NCI-H526 treated with DMSO at 0.1 percent for 48 hours (cell line): ENCODE data around the gene JARID2.

ENCODE experiments used
- DNase-seq: peaks from one replicate; lab custom pipeline; 2025; lab: John Stamatoyannopoulos, UW

JARID2 gene

DNA sequence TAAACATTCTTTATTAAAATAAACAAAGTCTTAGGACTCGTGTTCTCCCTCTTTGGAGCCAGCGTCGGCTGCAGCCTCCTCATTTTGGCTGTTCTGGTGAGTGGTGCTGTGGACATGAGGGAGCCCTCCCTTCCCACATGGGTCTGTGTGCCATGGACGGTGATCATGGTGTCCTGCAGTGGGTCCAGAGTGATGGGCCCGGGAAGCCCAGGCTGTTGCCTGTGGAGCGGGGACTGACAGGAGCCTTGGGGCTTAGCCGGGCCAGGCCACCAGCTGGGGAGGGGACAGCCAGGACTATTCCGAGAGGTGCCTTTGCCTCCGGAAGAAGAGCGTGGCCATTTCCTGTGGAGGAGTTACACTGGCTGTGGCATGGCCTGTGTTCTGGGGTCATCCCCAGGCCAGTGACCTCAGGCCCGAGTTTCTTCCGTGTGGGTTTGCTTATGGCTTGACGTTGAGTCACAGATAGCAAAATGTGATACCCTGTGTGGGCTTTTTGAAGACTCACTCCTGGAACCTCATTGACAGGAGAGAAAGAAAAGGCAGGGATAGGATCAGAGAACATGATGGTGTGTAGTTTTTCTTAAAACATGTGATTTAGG, 263.6 kb downstream of the JARID2 start:
- DNase-seq = no peak

DNA sequence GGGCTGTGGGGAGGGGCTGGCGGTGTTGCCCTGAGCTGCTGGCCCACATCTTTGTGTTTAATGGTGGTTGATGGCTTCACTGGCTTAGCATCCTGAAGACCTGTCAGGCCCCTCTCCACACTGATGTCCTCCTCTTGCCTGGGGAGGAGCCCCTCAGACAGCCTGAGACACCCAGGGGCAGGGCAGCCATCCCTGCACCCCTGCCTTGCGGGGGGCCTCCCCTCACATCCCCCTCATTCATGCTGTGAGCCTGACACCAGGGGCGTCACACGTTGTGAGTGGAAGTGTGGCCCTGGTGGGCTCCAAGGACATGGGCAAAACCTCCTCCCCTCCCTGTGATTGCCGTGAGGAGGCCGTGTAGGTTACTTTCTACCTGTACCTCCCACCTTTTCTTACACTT, 264.3 kb downstream of the JARID2 start:
- DNase-seq = no peak

- no peak for DNase-seq
Observed at GRCh38 chr6:15510536-15511247, 264.8 kb downstream of the JARID2 start.

- no peak for DNase-seq
Observed at GRCh38 chr6:15511248-15512125, 265.6 kb downstream of the JARID2 start.

- DNase-seq = no peak
Observed at GRCh38 chr6:15512126-15512525, 266.3 kb downstream of the JARID2 start.

GRCh38 chr6:15512721-15513120, 266.9 kb downstream of the JARID2 start:
- no peak for DNase-seq

GRCh38 chr6:15513131-15513771, 267.4 kb downstream of the JARID2 start:
- DNase-seq = no peak

- no peak for DNase-seq
Observed at GRCh38 chr6:15513801-15514711, 268.2 kb downstream of the JARID2 start.

DNA sequence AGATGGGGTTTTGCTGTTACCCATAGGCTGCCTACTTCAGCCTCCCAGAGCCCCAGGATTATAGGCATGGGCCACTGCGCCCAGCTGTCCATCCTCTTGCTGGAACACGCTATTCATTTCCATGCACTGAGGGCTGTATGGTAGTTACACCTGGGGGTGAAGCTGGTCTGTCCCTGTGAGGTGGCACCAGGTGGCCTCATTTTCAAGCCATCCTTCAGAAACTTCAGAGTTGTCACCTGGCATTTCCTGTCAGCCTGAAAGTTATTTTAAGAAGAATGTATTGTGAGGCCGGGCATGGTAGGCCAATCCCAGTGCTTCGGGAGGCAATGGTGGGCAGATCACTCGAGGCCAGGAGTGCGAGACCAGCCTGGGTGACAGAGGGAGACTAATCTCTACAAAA, 269.4 kb downstream of the JARID2 start:
- DNase-seq = no peak

DNA sequence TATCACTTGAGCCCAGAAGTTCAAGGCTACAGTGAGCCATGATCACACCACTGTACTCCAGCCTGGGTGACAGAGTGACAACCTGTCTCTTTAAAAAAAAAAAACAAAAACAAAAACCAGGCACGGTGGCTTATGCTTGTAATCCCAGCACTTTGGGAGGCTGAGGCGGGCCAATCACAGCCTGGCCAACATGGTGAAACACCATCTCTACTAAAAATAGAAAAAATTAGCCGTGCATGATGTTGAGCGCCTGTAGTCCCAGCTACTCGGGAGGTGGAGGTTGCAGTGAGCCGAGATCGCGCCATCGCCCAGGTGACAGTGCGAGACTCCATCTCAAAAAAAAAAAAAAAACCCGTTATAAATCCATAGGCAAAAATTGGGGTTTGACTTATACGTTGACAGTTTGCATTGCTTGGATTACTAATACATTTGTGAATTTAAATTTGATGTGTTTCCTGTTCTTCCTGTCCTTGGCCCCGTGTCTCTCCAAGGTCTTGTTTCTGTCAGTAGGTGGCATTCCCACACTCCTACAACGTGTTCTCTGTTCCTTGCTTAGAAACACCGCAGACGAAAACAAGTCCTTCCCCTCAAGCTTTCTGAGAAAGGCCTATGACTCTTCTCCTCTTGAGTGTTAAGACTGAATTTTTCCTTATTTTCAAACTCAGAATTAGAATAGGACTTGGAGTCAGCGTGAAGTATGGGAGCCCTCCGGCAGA, 269.9 kb downstream of the JARID2 start:
- no peak for DNase-seq

GRCh38 chr6:15516378-15516777, 270.5 kb downstream of the JARID2 start:
- no peak for DNase-seq

GRCh38 chr6:15516923-15517560, 271.2 kb downstream of the JARID2 start:
- DNase-seq = no peak

DNA sequence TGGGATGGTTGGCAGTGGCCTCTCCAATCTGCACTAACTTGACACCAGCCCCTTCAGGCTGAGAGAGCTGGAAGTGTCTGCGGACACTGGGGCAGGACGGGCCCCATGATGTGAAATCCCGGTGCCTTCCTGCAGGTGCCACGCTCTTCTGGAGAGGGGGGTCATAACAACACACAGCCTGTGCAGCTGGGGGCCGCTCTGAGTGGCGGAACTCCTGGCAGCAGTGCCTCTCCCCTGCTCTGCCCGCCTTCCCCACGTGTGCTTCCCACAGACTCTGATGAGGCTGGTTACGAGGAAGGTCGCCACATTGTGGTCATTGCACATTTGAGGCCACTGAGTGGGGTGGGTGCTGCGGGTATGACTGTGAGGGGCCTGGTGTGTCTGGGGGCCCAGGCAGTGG, 271.7 kb downstream of the JARID2 start:
- DNase-seq = no peak

DNA sequence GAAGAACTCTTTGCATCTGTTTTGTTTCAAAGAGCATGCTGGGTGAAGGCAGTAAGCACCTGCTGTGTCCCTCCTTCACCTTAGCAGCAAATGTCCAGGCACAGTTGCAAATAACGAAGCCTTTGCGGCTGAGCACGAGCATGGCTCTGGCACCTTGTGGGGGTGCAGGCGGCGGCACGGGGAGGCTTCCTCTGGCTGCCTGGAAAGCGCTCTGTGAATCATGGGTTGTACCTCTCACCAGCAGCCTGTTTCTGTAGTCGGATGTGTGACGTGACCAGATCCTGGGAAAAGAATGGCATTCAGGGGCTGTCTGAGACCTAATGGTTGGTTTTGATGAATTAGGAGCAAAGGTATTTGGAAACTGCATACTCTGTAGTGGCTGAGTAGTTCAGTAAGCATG, 272.2 kb downstream of the JARID2 start:
- no peak for DNase-seq

- DNase-seq = no peak
Observed at GRCh38 chr6:15518878-15519277, 273.0 kb downstream of the JARID2 start.

- DNase-seq = no peak
Observed at GRCh38 chr6:15519681-15520080, 273.8 kb downstream of the JARID2 start.

DNA sequence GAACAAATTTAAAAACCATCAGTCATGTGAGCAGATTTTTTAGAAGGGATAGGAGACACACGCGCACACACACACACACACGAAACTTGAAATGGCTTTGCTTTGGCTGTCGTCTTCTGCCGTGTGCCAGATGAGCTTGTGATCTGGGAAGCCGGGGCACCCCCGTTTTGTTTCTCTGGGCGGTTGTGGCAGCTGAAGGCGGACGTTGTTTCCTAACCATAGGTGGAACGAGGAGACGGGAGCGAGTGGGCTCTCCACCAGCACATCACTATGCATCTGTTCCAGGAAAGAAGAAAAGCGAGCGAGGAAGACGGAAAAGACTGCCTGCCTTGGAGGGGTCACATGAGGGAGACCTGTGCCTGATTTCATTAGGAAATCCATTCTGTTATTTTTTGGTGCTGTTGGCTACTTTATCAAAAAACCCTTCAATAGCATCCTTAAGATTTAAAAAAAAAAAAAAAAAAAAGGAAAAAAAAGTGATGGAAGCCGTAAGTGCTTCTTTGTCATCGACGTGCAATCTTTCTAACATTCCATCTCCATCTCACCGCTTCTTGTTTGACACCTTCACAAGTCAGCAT, 274.8 kb downstream of the JARID2 start:
- DNase-seq = no peak

- no peak for DNase-seq
Observed at GRCh38 chr6:15521582-15521981, 275.7 kb downstream of the JARID2 start.

DNA sequence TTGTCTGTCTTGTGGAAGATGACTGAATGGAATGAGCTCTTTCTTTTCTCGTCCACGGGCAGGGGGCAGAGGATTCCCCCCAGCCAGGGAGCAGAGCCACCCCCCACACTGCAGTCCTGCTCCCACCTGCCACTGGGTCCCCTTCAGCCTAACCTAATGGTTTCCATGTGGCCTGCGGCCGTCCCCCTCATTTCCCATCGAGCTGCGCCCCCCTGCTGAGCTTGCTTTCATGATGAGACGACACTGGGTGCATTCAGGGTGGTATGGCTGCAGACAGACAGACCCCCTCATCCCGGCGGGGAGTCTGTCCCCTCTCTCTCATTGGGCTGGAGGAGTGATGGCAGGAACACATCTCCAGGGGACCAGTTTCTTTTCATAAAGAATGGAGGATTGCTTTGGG, 276.2 kb downstream of the JARID2 start:
- no peak for DNase-seq

DNA sequence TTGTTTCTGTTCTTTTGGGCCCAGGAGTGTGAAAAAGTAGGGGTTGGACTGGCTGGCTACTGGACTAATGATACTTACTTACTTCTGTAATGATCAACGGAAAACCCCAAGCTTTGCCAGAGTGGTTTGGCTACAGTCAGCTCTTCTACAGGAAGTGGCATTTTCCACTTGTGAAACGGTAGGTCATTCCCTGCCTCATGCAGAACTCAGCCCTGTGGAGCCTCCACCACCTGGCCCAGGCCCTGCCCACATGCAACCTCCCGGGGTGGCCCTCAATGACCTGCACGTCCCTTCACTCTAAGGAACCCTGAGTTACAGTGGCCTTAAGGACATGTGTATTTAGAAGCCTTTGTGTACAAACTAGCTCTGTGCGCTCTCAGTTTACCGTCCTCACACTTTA, 276.6 kb downstream of the JARID2 start:
- DNase-seq = no peak
